Epithelial cell of esophagus (primary cell): ENCODE data around the gene MAPK7.
A peak's percentile ranks its signal among the peaks of the same experiment; 100 is the strongest.

Source experiments
- DNase-seq: peaks from one replicate; pipeline ENCODE4 v3.0.0; 2010; ENCODE audit warnings: low read depth
- H3K4me3 ChIP-seq: 2 replicates; pipeline ENCODE4 v1.5.1; 2011; ENCODE audit warnings: mild to moderate bottlenecking, low read length, control low read depth
- TF ChIP-seq, protein P1 (sequence below): IDR thresholded peaks from 2 replicates; pipeline ENCODE4 v1.5.1; 2011; ENCODE audit warnings: low read depth, mild to moderate bottlenecking, low read length, control low read depth, inconsistent platforms; ENCODE audit not compliant: insufficient read depth; ENCODE audit errors: missing control alignments

MAPK7 gene

GRCh38 chr17:19337712-19338023 is 40.6 kb upstream of the MAPK7 start:
- no peak overlapping the region for H3K4me3 ChIP-seq
- DNase-seq = no peak

GRCh38 chr17:19338031-19338990 is 40.0 kb upstream of the MAPK7 start:
- TF ChIP-seq, protein P1, sequence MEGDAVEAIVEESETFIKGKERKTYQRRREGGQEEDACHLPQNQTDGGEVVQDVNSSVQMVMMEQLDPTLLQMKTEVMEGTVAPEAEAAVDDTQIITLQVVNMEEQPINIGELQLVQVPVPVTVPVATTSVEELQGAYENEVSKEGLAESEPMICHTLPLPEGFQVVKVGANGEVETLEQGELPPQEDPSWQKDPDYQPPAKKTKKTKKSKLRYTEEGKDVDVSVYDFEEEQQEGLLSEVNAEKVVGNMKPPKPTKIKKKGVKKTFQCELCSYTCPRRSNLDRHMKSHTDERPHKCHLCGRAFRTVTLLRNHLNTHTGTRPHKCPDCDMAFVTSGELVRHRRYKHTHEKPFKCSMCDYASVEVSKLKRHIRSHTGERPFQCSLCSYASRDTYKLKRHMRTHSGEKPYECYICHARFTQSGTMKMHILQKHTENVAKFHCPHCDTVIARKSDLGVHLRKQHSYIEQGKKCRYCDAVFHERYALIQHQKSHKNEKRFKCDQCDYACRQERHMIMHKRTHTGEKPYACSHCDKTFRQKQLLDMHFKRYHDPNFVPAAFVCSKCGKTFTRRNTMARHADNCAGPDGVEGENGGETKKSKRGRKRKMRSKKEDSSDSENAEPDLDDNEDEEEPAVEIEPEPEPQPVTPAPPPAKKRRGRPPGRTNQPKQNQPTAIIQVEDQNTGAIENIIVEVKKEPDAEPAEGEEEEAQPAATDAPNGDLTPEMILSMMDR = peak; percentile 55
- H3K4me3 ChIP-seq = no peak overlapping the region
- peak; percentile 57 for DNase-seq

More at GRCh38 chr17:19337712-19338023, 40.6 kb upstream of the MAPK7 start:
- TF ChIP-seq, protein P1 = no peak

DNA sequence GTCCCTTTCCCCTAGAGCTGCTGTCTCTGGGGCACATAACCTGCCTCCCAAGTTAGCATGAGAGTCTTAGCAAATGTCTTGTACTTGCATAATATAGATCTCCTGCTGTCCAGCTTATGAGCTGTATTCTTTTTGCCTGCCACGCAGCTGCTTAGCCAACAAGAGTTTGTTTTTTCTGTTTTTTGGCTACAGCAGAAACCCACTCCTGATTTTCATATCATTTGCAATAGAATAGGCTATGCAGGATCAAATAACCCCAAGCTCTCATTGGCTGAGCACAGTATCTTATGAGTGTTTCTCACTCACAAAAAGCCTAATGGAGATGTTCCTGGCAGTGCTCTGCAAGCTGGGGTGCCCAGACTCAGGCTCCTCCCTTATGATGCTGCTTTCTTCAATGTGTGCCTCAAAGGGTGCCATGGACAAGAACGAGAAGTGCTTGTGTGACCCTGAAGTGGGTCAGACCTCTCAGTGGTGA is 38.9 kb upstream of the MAPK7 start:
- TF ChIP-seq, protein P1 = no peak
- no peak for DNase-seq

DNA sequence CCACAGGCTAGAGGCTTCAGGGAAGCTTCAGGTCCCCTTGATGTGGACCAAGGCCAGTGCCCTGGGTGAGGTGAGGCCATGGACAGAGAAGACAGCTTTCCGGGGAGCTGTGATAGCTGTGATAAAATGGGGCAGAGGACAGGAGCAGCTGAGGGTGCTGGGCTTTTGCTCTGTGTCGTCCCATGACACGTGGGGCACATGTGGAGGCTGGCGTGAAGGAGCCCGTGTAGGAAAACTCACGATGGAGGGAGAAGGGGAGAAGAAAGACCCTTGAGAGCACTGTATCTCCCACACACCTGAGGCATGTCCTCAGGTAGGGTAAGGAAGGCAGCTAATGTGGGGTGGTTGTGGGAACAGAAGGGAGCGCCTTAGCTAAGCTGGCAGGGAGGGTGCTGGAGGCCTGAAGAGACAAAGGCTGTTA is 37.1 kb upstream of the MAPK7 start:
- H3K4me3 ChIP-seq = no peak overlapping the region
- TF ChIP-seq, protein P1 = no peak
- DNase-seq = no peak

More for the DNA sequence above, 38.9 kb upstream of the MAPK7 start:
- H3K4me3 ChIP-seq = no peak overlapping the region

DNA sequence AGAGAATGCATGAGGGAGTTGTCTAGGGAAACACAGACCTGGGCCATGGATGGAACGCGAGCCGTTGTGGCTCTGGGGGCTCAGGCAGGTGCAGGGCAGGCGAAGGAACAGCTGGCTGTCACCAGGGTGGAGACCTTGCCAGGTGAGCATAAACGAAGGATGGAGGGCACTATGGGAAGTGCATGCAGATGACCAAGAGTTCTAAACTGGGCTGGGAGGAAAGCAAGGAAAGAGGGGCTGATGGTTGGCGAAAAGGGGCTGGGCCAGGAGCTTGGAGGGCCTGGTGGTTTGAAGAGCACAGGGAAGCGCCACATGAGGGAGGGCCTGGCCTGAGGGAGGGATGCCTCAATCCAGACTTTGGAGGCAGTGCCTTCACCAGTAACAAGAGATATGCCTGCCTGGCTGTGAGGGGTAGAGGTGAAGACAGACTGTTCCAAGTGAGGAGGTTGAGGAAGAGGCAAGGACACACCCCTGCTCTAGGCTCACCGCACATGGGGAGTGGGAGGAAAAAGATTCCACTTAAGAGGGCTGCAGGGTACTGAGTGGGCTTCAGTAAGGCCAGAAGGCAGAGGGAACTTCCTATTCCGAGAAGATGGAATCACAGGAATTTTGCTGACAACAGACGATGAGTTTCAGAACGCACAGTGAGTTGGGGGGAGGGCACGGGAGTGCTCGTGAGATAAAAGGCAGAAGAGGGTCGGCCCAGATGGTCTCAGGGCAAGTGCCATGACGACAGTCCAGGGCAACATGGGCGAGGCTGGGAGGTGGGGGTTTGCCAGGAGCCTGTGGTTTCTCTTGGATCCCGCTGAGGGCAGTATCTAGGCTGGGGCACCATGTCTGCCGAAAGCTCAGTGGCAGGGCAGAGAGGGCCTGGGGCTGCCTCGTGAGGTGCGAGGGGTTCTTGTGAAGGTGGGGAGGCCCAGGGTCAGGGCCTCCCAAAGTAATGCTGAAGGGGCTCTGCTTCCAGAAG is 36.4 kb upstream of the MAPK7 start:
- no peak overlapping the region for H3K4me3 ChIP-seq
- TF ChIP-seq, protein P1 = no peak

DNA sequence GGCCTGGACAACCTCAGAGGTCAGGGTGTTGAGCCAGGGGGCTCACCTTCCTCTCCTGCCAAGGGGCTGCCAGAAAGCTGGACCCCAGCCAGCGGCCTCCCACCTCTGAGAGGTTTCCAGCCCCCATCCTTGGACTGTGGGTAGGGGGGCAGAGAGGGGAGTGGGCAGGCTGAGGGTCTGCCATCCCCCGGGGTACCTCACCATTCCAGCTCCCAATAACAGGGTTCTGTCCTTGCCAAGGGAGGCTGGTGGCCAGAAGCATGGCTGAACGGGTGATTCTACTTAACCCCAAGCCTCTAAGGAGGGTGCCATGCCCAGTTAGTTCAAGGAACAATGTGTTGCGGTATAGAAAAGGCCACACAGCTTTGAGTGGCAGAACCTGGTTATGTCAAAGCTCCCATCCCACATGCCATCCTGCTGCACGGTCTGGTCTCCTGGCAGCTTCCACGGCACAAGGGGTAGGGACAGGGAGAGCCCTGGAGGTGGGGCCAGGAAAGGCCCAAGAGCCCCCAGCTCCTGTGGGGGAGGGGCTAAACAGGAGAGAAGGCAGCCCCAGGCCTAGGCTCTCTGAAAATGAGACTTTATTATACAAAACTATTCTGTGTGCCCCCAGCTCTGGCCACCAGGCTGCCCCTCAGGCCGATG is 35.6 kb upstream of the MAPK7 start:
- no peak for DNase-seq
- H3K4me3 ChIP-seq = no peak overlapping the region
- TF ChIP-seq, protein P1 = no peak

More for the DNA sequence above, 36.4 kb upstream of the MAPK7 start:
- no peak for DNase-seq
